Body of pancreas (tissue), 4 donors: ENCODE results near the gene TST.

Experiments
- CTCF ChIP-seq, 7 experiments: fragments of 450-650 bp in 4 of 7; fragments of 200-600 bp in 3 of 7; sonication (generic) in 3 of 7; IDR thresholded peaks; one replicate each; pipeline ENCODE4 v1.5.1; 2016 to 2019; ENCODE audit warnings: antibody characterized with exemption in 7 of 7
- POLR2A ChIP-seq, 3 donors: fragments of 450-650 bp; IDR thresholded peaks; one replicate each; pipeline ENCODE4 v1.6.1; 2016; ENCODE audit warnings: antibody characterized with exemption in 3 of 3, mild to moderate bottlenecking in 2 of 3

- TF ChIP-seq POLR2A (IDR thresholded peaks at IDR 0.05) (no peak), CTCF (IDR thresholded peaks at IDR 0.05) (no peak)
Measured at GRCh38 chr22:37044634-37045625, 25.7 kb upstream of the TST start.
